Thoracic aorta (tissue), 2 donors: ENCODE results near the gene TEAD4. TPM values are rescaled to one million over a fixed set of nuclear protein-coding genes. Genes with fewer than 3 reads are reported as not detected.

ENCODE experiments used
- ATAC-seq: fragments of 150-250 bp; one replicate; pipeline ENCODE4 v1.8.0; 2017; ENCODE audit warnings: low read depth; ENCODE audit not compliant: insufficient number of reproducible peaks, low FRiP score
- DNase-seq: peaks from one replicate; pipeline ENCODE4 v3.0.0-alpha.2; 2020; ENCODE audit warnings: low spot score
- H3K27ac ChIP-seq, 2 donors: fragments of 200-600 bp; sonication (generic); 1 replicate in 1 of 2; 2 replicates in 1 of 2; pipeline ENCODE4 v1.5.1; 2016; ENCODE audit warnings: mild to moderate bottlenecking in 2 of 2, moderate library complexity in 2 of 2
- H3K27me3 ChIP-seq: fragments of 200-600 bp; sonication (generic); replicated peaks from 2 replicates; pipeline ENCODE4 v1.6.0; 2016; ENCODE audit warnings: mild to moderate bottlenecking; ENCODE audit not compliant: insufficient read depth
- H3K36me3 ChIP-seq: fragments of 200-600 bp; sonication (generic); one replicate; pipeline ENCODE4 v1.5.1; 2016
- H3K4me1 ChIP-seq, 2 donors: fragments of 200-600 bp; sonication (generic); 1 replicate in 1 of 2; 2 replicates in 1 of 2; pipeline versions ENCODE4 v1.5.1 to v1.6.0; 2016; ENCODE audit warnings: low read depth in 2 of 2, mild to moderate bottlenecking in 1 of 2; ENCODE audit not compliant: control insufficient read depth in 1 of 2
- H3K4me3 ChIP-seq: fragments of 200-600 bp; sonication (generic); 2 replicates; pipeline ENCODE4 v1.5.1; 2016; ENCODE audit warnings: mild to moderate bottlenecking
- H3K9me3 ChIP-seq: fragments of 200-600 bp; sonication (generic); 2 replicates; pipeline ENCODE4 v1.5.1; 2016
- CTCF ChIP-seq: fragments of 200-600 bp; sonication (generic); IDR thresholded peaks from one replicate; pipeline ENCODE4 v1.5.1; 2019; ENCODE audit warnings: antibody characterized with exemption
- total RNA-seq, 2 donors: library from RNA; depleted of rRNA; stranded (reverse); fragments of >200 nt; gene quantifications; one replicate each; pipeline versions ENCODE4 v1.1.0 to v1.2.3, GENCODE V29; 2016

The TEAD4 gene
- total RNA-seq, 2 donors from 2014 or later, result 42.5 to 62.6 TPM

DNA sequence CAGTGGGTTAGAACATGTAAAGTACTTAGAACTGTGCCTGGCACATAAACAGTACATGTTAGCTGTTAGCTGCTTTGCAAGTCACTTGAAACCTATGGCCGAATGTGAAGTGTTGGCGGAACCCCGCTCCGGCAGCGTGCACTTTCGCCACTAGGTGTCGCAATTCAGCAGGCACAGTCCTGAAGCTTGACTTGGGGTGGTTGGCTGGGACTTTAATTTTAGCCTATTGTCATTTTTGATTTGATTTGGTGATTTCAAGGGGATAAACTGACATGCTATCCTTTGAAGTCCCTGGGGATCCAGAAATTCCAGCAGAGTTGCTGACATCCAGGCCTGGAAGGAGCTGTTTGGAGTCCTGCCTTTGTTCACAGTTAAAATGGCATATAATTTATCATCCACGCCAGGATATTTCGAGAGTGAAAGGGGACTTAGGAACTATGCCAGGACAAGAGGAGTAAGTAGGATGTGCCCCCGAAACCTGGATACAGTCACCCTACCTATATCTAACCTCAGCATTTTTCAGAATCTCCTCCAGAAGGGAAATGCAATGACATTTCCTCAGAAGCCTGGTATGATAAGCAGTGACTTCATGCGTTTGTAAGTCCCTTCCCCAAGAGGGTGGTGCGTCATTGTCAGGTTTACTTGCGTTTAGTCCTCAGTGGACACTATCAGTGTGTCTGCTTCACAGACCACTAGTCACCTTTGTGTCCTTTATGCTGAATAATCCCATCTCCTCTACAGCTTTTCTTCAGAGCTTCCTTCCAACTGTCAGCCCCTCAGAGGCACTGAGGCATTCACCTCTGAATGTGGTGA lies 114.4 kb downstream of the TEAD4 start:
- Histone ChIP-seq H3K27ac (peak overlapping the region; percentile 19 to 48), H3K9me3 (no peaks in the 10 kb centered on the region), H3K27me3 (no peaks in the 10 kb centered on the region), H3K4me1 (peaks cover 5 to 30% of the 10 kb centered on the region in 2 donors), H3K4me3 (no peak overlapping the region), H3K36me3 (no peaks in the 10 kb centered on the region)
- ATAC-seq (no peak), DNase-seq (no peak)
- peak; percentile 95 for TF ChIP-seq CTCF

DNA sequence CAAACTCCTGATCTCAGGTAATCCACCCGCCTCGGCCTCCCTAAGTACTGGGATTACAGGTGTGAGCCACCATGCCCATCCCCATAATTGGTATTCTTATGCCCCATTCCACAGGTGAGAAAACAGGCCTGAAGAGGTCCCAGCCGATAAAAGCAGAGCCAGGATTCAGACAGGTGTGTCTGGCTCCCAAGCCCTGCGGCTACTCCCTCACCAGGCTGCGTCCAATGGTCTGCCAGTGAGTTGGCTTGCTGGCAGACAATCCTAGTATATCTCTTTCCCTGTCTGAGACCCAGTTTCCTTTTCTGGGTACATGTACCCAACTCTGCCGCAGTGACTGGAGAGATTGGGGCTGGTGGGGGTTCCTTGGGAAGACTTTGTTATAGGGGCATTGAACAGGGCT lies 116.1 kb downstream of the TEAD4 start:
- TF ChIP-seq CTCF, result no peak
- no peak for DNase-seq
- H3K36me3 ChIP-seq, result no peaks in the 10 kb centered on the region
- H3K4me3 ChIP-seq, result no peak overlapping the region
- H3K27me3 ChIP-seq, result no peaks in the 10 kb centered on the region
- H3K4me1 ChIP-seq, result peaks cover 5 to 35% of the 10 kb centered on the region in 2 donors
- H3K9me3 ChIP-seq, result no peaks in the 10 kb centered on the region
- no peak for ATAC-seq
- peak overlapping the region; percentile 89 to 90 for H3K27ac ChIP-seq

DNA sequence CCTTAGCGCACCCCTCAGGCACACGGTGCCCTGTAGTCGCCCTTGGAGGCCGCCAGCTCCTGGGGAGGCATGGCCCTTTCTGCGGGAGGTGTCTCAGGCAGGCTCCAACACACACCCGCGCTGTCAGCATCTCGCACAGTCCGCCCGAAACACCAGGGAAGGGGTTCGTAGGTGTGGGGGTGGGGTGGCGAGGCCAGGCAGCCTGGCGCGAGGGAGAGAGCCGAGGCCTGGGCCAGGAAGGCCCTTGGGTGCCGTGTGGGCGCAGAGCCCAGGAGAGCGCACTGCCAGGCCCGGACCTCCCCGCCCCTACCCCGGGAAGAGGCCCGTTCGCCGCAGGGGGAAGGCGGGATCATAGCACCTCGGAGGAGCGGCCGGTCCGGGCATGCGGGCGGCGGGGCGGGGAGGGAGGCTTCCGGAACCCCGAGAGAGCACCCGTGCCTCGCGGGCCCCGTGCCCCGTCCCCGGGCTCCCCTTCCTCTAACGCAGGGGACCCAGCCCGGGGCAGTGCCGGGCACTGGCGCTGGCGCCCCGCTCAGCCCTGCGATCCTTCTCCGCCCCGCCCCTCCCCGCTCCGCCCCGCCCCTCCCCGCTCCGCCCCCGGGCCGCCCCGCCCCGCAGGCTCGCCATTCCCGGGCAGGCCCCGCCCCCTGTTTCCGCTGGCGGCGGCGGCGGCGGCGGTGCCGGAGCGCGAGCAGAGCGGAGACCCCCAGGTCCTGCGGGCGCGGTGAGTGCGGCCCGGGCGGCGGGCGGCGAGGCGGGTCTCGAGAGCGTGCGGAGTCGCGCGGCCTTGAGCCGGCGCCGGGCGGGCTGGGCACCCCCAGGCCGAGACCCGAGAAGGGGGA lies 117.8 kb downstream of the TEAD4 start, which contains the start of gene TSPAN9:
Gene TSPAN9 (plus strand): TSS at position 650 of the 842 bp plus-strand sequence. CDS start 123,815 bp downstream, outside the sequence.
- ATAC-seq (peak; percentile 68), DNase-seq (peak; percentile 51)
- Histone ChIP-seq H3K27me3 (no peaks in the 10 kb centered on the region), H3K4me3 (peak within 1 kb of the TSS; percentile 91), H3K27ac (peak within 1 kb of the TSS; percentile 89 to 90), H3K36me3 (no peaks in the 10 kb centered on the region), H3K4me1 (peaks cover 5 to 40% of the 10 kb centered on the region in 2 donors), H3K9me3 (no peaks in the 10 kb centered on the region)
- no peak for TF ChIP-seq CTCF

DNA sequence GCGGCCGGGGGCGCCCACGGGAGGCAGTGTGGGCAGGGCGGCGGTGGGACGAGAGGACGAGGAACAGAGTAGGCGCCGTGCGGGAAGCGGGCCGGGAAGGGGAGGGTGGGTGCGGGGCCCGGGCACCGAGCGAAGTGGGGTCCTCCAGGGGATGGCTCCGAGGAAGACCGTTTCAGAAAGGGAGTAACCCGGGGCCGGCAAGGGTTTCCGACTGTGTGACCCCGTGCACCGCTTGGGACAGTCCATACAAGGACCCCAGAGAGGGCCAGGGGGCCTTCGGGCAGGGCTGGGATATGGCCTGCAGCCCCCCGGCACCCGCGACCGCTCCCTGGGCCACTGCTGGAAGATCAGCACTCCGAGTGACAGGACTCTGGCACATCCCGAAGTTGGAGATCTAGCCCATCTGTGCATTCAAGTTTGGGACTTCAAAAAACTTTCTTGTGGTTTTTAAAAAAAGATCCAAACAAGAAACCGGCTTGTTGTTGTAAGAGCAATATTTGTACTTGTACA lies 118.4 kb downstream of the TEAD4 start:
- Histone ChIP-seq H3K27me3 (no peaks in the 10 kb centered on the region), H3K4me1 (peaks cover 5 to 40% of the 10 kb centered on the region in 2 donors), H3K36me3 (no peaks in the 10 kb centered on the region), H3K4me3 (peak overlapping the region; percentile 91), H3K9me3 (no peaks in the 10 kb centered on the region), H3K27ac (peak overlapping the region; percentile 72 to 89)
- DNase-seq (no peak), ATAC-seq (peak; percentile 31)
- no peak for TF ChIP-seq CTCF
